HCT116 (cell line): ENCODE data around the gene MAPK8IP3. TPM values are rescaled to one million over a fixed set of nuclear protein-coding genes. Genes with fewer than 3 reads are reported as not detected.

ENCODE experiments used
- ATAC-seq: fragments of 200-7000 bp; cut with Tn5 transposase; 2 replicates; pipeline ENCODE4 v1.9.1; 2020; ENCODE audit warnings: mild to moderate bottlenecking, moderate library complexity
- BruUV-seq: library from RNA; stranded (reverse); fragments of 400-500 nt; replicated peaks from 2 replicates; lab custom pipeline; 2021; lab: Mats Ljungman, UMichigan
- CTCF ChIA-PET: fragments of 300-600 bp; sonication (Branson Sonifier 250); formaldehyde crosslinking; loops from one replicate; lab custom pipeline; 2021; ENCODE audit warnings: antibody characterized with exemption; lab: Charles Lee
- POLR2A ChIA-PET: fragments of 300-600, 350-600 bp; sonication (Branson Sonifier 250); formaldehyde crosslinking; loops from one replicate; lab custom pipeline; 2021; ENCODE audit warnings: antibody characterized with exemption; lab: Charles Lee
- RAD21 ChIA-PET, 2 experiments: fragments of 300-600 bp; sonication (Branson Sonifier 250); formaldehyde crosslinking; loops; one replicate each; lab custom pipeline; 2023; ENCODE audit warnings: low total read pairs in 2 of 2; ENCODE audit not compliant: uncharacterized antibody in 2 of 2, unreplicated experiment in 2 of 2, low non-redundant PET in 1 of 2; lab: Charles Lee
- DNase-seq: peaks from one replicate; pipeline ENCODE4 v3.0.0-alpha.2; 2010; ENCODE audit warnings: low read depth, low spot score
- H2AFZ ChIP-seq: fragments of 200-600 bp; shearing (Covaris generic), sonication (generic); 2 replicates; pipeline ENCODE4 v1.6.1; 2017; ENCODE audit warnings: low read depth, mixed run types, mixed read lengths, antibody characterized with exemption, low read length; ENCODE audit not compliant: poor library complexity, severe bottlenecking
- H3K27ac ChIP-seq: 2 replicates; pipeline ENCODE4 v1.5.1; 2012; ENCODE audit warnings: low read depth, low read length
- H3K27me3 ChIP-seq: fragments of 200-600 bp; sonication (generic); 2 replicates; pipeline ENCODE4 v1.6.1; 2016; ENCODE audit warnings: mixed run types, low read length, mixed read lengths; ENCODE audit not compliant: insufficient read depth
- H3K36me3 ChIP-seq, 2 experiments: fragments of 200-500 bp in 1 of 2; fragments of 200-600 bp in 1 of 2; sonication (Bioruptor generic) in 1 of 2; sonication (generic) in 1 of 2; 2 replicates each; pipeline versions ENCODE4 v1.5.1 to v1.6.1; 2014 to 2016; ENCODE audit warnings: low read length in 2 of 2, inconsistent platforms in 1 of 2, mixed read lengths in 1 of 2, mixed run types in 1 of 2; ENCODE audit not compliant: insufficient read depth in 2 of 2, control insufficient read depth in 1 of 2
- H3K4me1 ChIP-seq, 2 experiments: fragments of 200-600 bp in 1 of 2; sonication (generic) in 1 of 2; 2 replicates each; pipeline versions ENCODE4 v1.5.1 to v1.6.1; 2012 to 2017; ENCODE audit warnings: low read length in 2 of 2, inconsistent platforms in 1 of 2, mild to moderate bottlenecking in 1 of 2, mixed read lengths in 1 of 2, mixed run types in 1 of 2, moderate library complexity in 1 of 2; ENCODE audit not compliant: insufficient read depth in 2 of 2, control insufficient read depth in 1 of 2
- H3K4me2 ChIP-seq: fragments of 200-600 bp; sonication (generic); 2 replicates; pipeline ENCODE4 v1.6.1; 2017; ENCODE audit warnings: mixed run types, low read length, mixed read lengths
- H3K4me3 ChIP-seq, 2 experiments: fragments of 200-600 bp in 1 of 2; sonication (generic) in 1 of 2; replicated peaks in 1 of 2; 2 replicates each; pipeline ENCODE4 v1.5.1; 2011 to 2016; ENCODE audit warnings: low read length in 2 of 2, control low read depth in 1 of 2, low read depth in 1 of 2, mild to moderate bottlenecking in 1 of 2, mixed read lengths in 1 of 2, mixed run types in 1 of 2
- H3K79me2 ChIP-seq: fragments of 200-600 bp; sonication (generic); 2 replicates; pipeline ENCODE4 v1.6.1; 2017; ENCODE audit warnings: mild to moderate bottlenecking, mixed run types, low read length, moderate library complexity, mixed read lengths; ENCODE audit not compliant: insufficient read depth
- H3K9ac ChIP-seq: fragments of 200-600 bp; sonication (generic); 2 replicates; pipeline ENCODE4 v1.6.1; 2016; ENCODE audit warnings: low read length, mixed read lengths
- H3K9me2 ChIP-seq: fragments of 200-600 bp; sonication (generic), shearing (Covaris generic); 2 replicates; pipeline ENCODE4 v1.6.1; 2017; ENCODE audit warnings: mixed run types, mild to moderate bottlenecking, moderate library complexity; ENCODE audit not compliant: insufficient read depth
- H3K9me3 ChIP-seq, 2 experiments: fragments of 200-500 bp in 1 of 2; fragments of 200-600 bp in 1 of 2; sonication (Bioruptor generic) in 1 of 2; sonication (generic) in 1 of 2; 2 replicates each; pipeline ENCODE4 v1.6.1; 2014 to 2017; ENCODE audit warnings: low read length in 2 of 2, mixed read lengths in 2 of 2, inconsistent platforms in 1 of 2, low read depth in 1 of 2, mild to moderate bottlenecking in 1 of 2, mixed run types in 1 of 2, moderate library complexity in 1 of 2; ENCODE audit not compliant: control insufficient read depth in 1 of 2, insufficient read depth in 1 of 2
- H4K20me1 ChIP-seq: fragments of 200-600 bp; sonication (generic), shearing (Covaris generic); 2 replicates; pipeline ENCODE4 v1.6.1; 2017; ENCODE audit warnings: mixed run types, mild to moderate bottlenecking, moderate library complexity; ENCODE audit not compliant: insufficient read depth
- CBX3 ChIP-seq: IDR thresholded peaks from 2 replicates; pipeline ENCODE4 v1.6.1; 2012; ENCODE audit warnings: low read depth
- CEBPB ChIP-seq: IDR thresholded peaks from 2 replicates; pipeline ENCODE4 v1.6.1; 2012; ENCODE audit warnings: low read depth
- EGR1 ChIP-seq: IDR thresholded peaks from 2 replicates; pipeline ENCODE4 v1.6.1; 2012; ENCODE audit warnings: low read depth
- ELF1 ChIP-seq: IDR thresholded peaks from 2 replicates; pipeline ENCODE4 v1.6.1; 2012; ENCODE audit warnings: low read depth, borderline replicate concordance
- EZH2 ChIP-seq: fragments of 200-600 bp; sonication (generic); IDR thresholded peaks from 2 replicates; pipeline ENCODE4 v1.6.1; 2017; ENCODE audit warnings: antibody characterized with exemption, mixed run types
- FOSL1 ChIP-seq: IDR thresholded peaks from 2 replicates; pipeline ENCODE4 v1.6.1; 2012; ENCODE audit warnings: low read depth
- POLR2A ChIP-seq: IDR thresholded peaks from 2 replicates; pipeline ENCODE4 v1.7.0; 2011; ENCODE audit warnings: borderline replicate concordance; ENCODE audit not compliant: insufficient read depth, insufficient read length; ENCODE audit errors: extremely low read depth
- POLR2AphosphoS5 ChIP-seq: IDR thresholded peaks from 2 replicates; pipeline ENCODE4 v1.6.1; 2011; ENCODE audit warnings: mild to moderate bottlenecking, low read depth, low read length, moderate library complexity
- RAD21 ChIP-seq: IDR thresholded peaks from 2 replicates; pipeline ENCODE4 v1.6.1; 2012; ENCODE audit warnings: low read depth, mild to moderate bottlenecking
- SP1 ChIP-seq: IDR thresholded peaks from 2 replicates; pipeline ENCODE4 v1.6.1; 2012; ENCODE audit warnings: low read depth
- TCF7L2 ChIP-seq: IDR thresholded peaks from 2 replicates; pipeline ENCODE4 v1.7.0; 2011; ENCODE audit warnings: borderline replicate concordance, inconsistent platforms; ENCODE audit not compliant: insufficient read depth, insufficient read length; ENCODE audit errors: extremely low read depth
- intact Hi-C: fragments of 100-400 bp; cut with micrococcal nuclease; formaldehyde crosslinking; loops from 2 replicates; pipeline ENCODE4 v1.10.0; 2022
- total RNA-seq: library from RNA; stranded (reverse); gene quantifications from one replicate; pipeline ENCODE4 v1.2.1, GENCODE V29; 2021; ENCODE audit not compliant: unreplicated experiment
- TF ChIP-seq, protein P1 (sequence below): IDR thresholded peaks from 2 replicates; pipeline ENCODE4 v1.6.1; 2012; ENCODE audit warnings: low read depth
- TF ChIP-seq, protein P2 (sequence below): IDR thresholded peaks from 2 replicates; pipeline ENCODE4 v1.6.1; 2011; ENCODE audit warnings: mild to moderate bottlenecking, low read length, moderate library complexity; ENCODE audit not compliant: insufficient replicate concordance; ENCODE audit errors: extremely low read depth
- TF ChIP-seq, protein P3 (sequence below), 3 experiments: fragments of 200-600 bp in 1 of 3; sonication (generic) in 1 of 3; IDR thresholded peaks in 2 of 3; conservative IDR thresholded peaks in 1 of 3; 2 replicates each; pipeline ENCODE4 v1.5.1; 2012 to 2017; ENCODE audit warnings: low read depth in 2 of 3, low read length in 2 of 3, antibody characterized with exemption in 1 of 3, borderline replicate concordance in 1 of 3, control low read depth in 1 of 3, mild to moderate bottlenecking in 1 of 3, mixed read lengths in 1 of 3, mixed run types in 1 of 3, moderate library complexity in 1 of 3; ENCODE audit not compliant: insufficient read depth in 1 of 3

Gene MAPK8IP3
- total RNA-seq, 1 experiment from 2014 or later, result 75.3 TPM

DNA sequence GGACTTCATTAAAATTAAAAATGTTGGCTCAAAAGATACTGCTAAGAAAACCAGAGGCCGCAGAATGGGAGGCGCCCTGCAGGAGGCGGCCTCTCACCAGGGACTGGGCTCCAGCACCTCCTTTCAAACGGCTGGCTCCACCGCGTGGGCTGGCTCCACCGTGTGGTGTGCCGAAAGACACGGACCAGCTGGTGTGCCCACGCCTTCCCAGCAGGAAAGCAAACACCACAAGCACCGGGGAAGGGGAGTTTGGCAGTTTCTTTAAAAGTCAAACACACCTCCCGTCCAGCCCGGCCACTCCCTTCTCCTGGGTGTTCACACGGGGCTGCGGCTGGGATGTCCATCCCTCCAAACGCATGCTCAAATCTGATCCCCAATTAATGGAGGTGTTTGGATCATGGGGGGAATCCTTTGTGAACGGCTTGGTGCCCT lies 106.8 kb downstream of the MAPK8IP3 start (continued):
- TF ChIP-seq, protein P1, sequence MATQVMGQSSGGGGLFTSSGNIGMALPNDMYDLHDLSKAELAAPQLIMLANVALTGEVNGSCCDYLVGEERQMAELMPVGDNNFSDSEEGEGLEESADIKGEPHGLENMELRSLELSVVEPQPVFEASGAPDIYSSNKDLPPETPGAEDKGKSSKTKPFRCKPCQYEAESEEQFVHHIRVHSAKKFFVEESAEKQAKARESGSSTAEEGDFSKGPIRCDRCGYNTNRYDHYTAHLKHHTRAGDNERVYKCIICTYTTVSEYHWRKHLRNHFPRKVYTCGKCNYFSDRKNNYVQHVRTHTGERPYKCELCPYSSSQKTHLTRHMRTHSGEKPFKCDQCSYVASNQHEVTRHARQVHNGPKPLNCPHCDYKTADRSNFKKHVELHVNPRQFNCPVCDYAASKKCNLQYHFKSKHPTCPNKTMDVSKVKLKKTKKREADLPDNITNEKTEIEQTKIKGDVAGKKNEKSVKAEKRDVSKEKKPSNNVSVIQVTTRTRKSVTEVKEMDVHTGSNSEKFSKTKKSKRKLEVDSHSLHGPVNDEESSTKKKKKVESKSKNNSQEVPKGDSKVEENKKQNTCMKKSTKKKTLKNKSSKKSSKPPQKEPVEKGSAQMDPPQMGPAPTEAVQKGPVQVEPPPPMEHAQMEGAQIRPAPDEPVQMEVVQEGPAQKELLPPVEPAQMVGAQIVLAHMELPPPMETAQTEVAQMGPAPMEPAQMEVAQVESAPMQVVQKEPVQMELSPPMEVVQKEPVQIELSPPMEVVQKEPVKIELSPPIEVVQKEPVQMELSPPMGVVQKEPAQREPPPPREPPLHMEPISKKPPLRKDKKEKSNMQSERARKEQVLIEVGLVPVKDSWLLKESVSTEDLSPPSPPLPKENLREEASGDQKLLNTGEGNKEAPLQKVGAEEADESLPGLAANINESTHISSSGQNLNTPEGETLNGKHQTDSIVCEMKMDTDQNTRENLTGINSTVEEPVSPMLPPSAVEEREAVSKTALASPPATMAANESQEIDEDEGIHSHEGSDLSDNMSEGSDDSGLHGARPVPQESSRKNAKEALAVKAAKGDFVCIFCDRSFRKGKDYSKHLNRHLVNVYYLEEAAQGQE, result no peak

DNA sequence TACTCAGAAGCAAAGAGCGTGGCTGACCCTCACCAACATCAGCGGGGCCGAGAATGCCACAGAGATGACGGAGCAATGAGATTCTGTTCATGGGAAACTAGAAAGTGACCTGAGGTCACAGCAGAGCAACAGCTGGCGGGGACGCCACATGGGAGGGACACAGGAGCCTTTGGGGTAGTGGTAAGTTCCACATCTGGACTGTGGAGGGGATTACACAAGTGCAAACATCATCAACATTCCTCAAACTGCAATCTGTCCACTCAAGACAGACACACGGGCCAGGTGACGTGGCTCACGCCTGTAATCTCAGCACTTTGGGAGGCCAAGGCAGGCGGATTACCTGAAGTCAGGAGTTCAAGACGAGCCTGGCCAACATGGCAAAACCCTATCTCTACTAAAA lies 109.5 kb downstream of the MAPK8IP3 start:
- RAD21 ChIA-PET, result no interaction called here
- Histone ChIP-seq H3K27me3 (no peaks in the 10 kb centered on the region), H2AFZ (no peak overlapping the region), H4K20me1 (no peaks in the 10 kb centered on the region), H3K9ac (no peak overlapping the region), H3K27ac (no peak overlapping the region), H3K79me2 (no peaks in the 10 kb centered on the region), H3K9me2 (no peaks in the 10 kb centered on the region), H3K4me3 (no peak overlapping the region), H3K4me1 (peaks cover 6 to 10% of the 10 kb centered on the region in 2 experiments; a peak in 3 of 4 replicates), H3K9me3 (no peaks in the 10 kb centered on the region), H3K4me2 (no peak overlapping the region), H3K36me3 (0 out of 4 replicates have a peak, but pooled peaks cover 2 to 5% of the 10 kb centered on the region in 2 experiments)
- POLR2A ChIA-PET, result no interaction called here
- no peak for DNase-seq
- CTCF ChIA-PET, result no interaction called here
- no peak for ATAC-seq
- intact Hi-C loops, result no loop called here
- BruUV-seq, result no TSS peak
- TF ChIP-seq RAD21 (no peak), POLR2A (no peak), SP1 (no peak), CBX3 (no peak), FOSL1 (no peak), EZH2 (no peak), POLR2AphosphoS5 (no peak), ELF1 (no peak), EGR1 (no peak), TCF7L2 (no peak), CEBPB (no peak)
- TF ChIP-seq, protein P2, sequence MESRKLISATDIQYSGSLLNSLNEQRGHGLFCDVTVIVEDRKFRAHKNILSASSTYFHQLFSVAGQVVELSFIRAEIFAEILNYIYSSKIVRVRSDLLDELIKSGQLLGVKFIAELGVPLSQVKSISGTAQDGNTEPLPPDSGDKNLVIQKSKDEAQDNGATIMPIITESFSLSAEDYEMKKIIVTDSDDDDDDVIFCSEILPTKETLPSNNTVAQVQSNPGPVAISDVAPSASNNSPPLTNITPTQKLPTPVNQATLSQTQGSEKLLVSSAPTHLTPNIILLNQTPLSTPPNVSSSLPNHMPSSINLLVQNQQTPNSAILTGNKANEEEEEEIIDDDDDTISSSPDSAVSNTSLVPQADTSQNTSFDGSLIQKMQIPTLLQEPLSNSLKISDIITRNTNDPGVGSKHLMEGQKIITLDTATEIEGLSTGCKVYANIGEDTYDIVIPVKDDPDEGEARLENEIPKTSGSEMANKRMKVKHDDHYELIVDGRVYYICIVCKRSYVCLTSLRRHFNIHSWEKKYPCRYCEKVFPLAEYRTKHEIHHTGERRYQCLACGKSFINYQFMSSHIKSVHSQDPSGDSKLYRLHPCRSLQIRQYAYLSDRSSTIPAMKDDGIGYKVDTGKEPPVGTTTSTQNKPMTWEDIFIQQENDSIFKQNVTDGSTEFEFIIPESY, result no peak
- TF ChIP-seq, protein P1, result no peak
- TF ChIP-seq, protein P3, sequence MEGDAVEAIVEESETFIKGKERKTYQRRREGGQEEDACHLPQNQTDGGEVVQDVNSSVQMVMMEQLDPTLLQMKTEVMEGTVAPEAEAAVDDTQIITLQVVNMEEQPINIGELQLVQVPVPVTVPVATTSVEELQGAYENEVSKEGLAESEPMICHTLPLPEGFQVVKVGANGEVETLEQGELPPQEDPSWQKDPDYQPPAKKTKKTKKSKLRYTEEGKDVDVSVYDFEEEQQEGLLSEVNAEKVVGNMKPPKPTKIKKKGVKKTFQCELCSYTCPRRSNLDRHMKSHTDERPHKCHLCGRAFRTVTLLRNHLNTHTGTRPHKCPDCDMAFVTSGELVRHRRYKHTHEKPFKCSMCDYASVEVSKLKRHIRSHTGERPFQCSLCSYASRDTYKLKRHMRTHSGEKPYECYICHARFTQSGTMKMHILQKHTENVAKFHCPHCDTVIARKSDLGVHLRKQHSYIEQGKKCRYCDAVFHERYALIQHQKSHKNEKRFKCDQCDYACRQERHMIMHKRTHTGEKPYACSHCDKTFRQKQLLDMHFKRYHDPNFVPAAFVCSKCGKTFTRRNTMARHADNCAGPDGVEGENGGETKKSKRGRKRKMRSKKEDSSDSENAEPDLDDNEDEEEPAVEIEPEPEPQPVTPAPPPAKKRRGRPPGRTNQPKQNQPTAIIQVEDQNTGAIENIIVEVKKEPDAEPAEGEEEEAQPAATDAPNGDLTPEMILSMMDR (IDR thresholded peaks at IDR 0.05 in 2 of 3, conservative IDR thresholded peaks at IDR 0.05 in 1 of 3; ENCODE audit: borderline replicate concordance in 1 of 3, insufficient read depth in 1 of 3, low read depth in 2 of 3, low read length in 2 of 3), result no peak
